PC-3 (cell line): ENCODE results near the gene NABP1.

Experiments used
- CTCF ChIP-seq: fragments of 300-600 bp; sonication (generic); conservative IDR thresholded peaks from 2 replicates; pipeline ENCODE4 v1.5.1; 2017; ENCODE audit warnings: antibody characterized with exemption, low read depth, mild to moderate bottlenecking, low read length
- EZH2 ChIP-seq: fragments of 300-600 bp; sonication (generic); IDR thresholded peaks from one replicate; pipeline ENCODE4 v1.6.1; 2017; ENCODE audit warnings: antibody characterized with exemption, mild to moderate bottlenecking, low read length; ENCODE audit not compliant: unreplicated experiment

- TF ChIP-seq CTCF (no peak), EZH2 (no peak)
Measured at GRCh38 chr2:191670787-191671186, 7.1 kb upstream of the NABP1 start.
